GM19351 (cell line): ENCODE data around the gene KLC4.
"Not testable (repeated sequence)": the region's sequence is repeated elsewhere in the genome, so short reads cannot be mapped to it uniquely, and the experiment has no call there.

Experiments
- ATAC-seq: cut with Tn5 transposase; IDR thresholded peaks from one replicate; pipeline ENCODE4 v1.9.1; 2021; ENCODE audit warnings: mild to moderate bottlenecking, moderate library complexity; ENCODE audit not compliant: unreplicated experiment

KLC4 gene

GRCh38 chr6:43035495-43036194, 23.8 kb upstream of the KLC4 start:
- no peak for ATAC-seq

GRCh38 chr6:43036712-43037111, 22.7 kb upstream of the KLC4 start:
- no peak for ATAC-seq

- ATAC-seq, result no peak
Measured at GRCh38 chr6:43037197-43037596, 22.2 kb upstream of the KLC4 start.

- no peak for ATAC-seq
Measured at GRCh38 chr6:43037706-43038105, 21.7 kb upstream of the KLC4 start.

GRCh38 chr6:43038727-43039126, 20.7 kb upstream of the KLC4 start:
- ATAC-seq, result no peak

GRCh38 chr6:43040542-43041257, 18.7 kb upstream of the KLC4 start:
- no peak for ATAC-seq

GRCh38 chr6:43041475-43041874, 18.0 kb upstream of the KLC4 start:
- ATAC-seq, result not testable (repeated sequence)

- ATAC-seq, result no peak
Measured at GRCh38 chr6:43043310-43043709, 16.1 kb upstream of the KLC4 start.

GRCh38 chr6:43045371-43045930, 14.0 kb upstream of the KLC4 start:
- ATAC-seq, result no peak

- ATAC-seq, result no peak
Measured at GRCh38 chr6:43047998-43048397, 11.4 kb upstream of the KLC4 start.

GRCh38 chr6:43050981-43051380, 8.4 kb upstream of the KLC4 start:
- ATAC-seq, result no peak

GRCh38 chr6:43052225-43052841, 7.1 kb upstream of the KLC4 start:
- no peak for ATAC-seq

GRCh38 chr6:43052842-43053544, 6.4 kb upstream of the KLC4 start:
- peak; percentile 33 for ATAC-seq

GRCh38 chr6:43053545-43054205, 5.8 kb upstream of the KLC4 start, which contains the start of gene CUL7:
CUL7 (minus strand) TSS chr6:43053851; CDS start chr6:43052788, 1,063 bp downstream.
- peak; percentile 91 for ATAC-seq

GRCh38 chr6:43054206-43054943, 5.1 kb upstream of the KLC4 start:
- no peak for ATAC-seq

- no peak for ATAC-seq
Measured at GRCh38 chr6:43055966-43056365, 3.5 kb upstream of the KLC4 start.

- no peak for ATAC-seq
Measured at GRCh38 chr6:43058531-43058930, 900 bp upstream of the KLC4 start.

GRCh38 chr6:43060034-43060754, 763 bp downstream of the KLC4 start:
- no peak for ATAC-seq
